Liver (tissue), 9 donors: ENCODE data around the gene CAMK2B. TPM values are rescaled to one million over a fixed set of nuclear protein-coding genes. Genes with fewer than 3 reads are reported as not detected.

Experiments
- DNase-seq: peaks from one replicate; pipeline ENCODE4 v3.0.0-alpha.2; 2017; ENCODE audit warnings: low spot score
- H3K27ac ChIP-seq, 2 donors: one replicate each; pipeline ENCODE4 v1.7.0; 2013; ENCODE audit warnings: inconsistent platforms in 2 of 2, low read length in 2 of 2, control low read depth in 1 of 2, low read depth in 1 of 2, mild to moderate bottlenecking in 1 of 2
- H3K27me3 ChIP-seq, 4 donors: one replicate each; pipeline versions ENCODE4 v1.6.1 to v1.7.0; 2013; ENCODE audit warnings: low read length in 3 of 4, inconsistent platforms in 1 of 4, mild to moderate bottlenecking in 1 of 4, moderate library complexity in 1 of 4; ENCODE audit not compliant: control insufficient read depth in 4 of 4, insufficient read depth in 4 of 4
- H3K36me3 ChIP-seq, 4 donors: one replicate each; pipeline versions ENCODE4 v1.6.1 to v1.7.0; 2013; ENCODE audit warnings: low read length in 3 of 4, mild to moderate bottlenecking in 3 of 4, low read depth in 1 of 4, moderate library complexity in 1 of 4; ENCODE audit not compliant: control insufficient read depth in 4 of 4, insufficient read depth in 3 of 4
- H3K4me1 ChIP-seq, 4 donors: one replicate each; pipeline versions ENCODE4 v1.6.1 to v1.7.0; 2013; ENCODE audit warnings: low read length in 3 of 4, mild to moderate bottlenecking in 3 of 4, moderate library complexity in 1 of 4; ENCODE audit not compliant: control insufficient read depth in 4 of 4, insufficient read depth in 4 of 4
- H3K4me3 ChIP-seq, 3 donors: one replicate each; pipeline versions ENCODE4 v1.6.1 to v1.7.0; 2013; ENCODE audit warnings: low read length in 3 of 3, control low read depth in 1 of 3, low read depth in 1 of 3, mild to moderate bottlenecking in 1 of 3
- H3K9ac ChIP-seq, 2 donors: one replicate each; pipeline ENCODE4 v1.7.0; 2013; ENCODE audit warnings: low read length in 2 of 2, mild to moderate bottlenecking in 2 of 2, moderate library complexity in 2 of 2, control low read depth in 1 of 2, low read depth in 1 of 2
- H3K9me3 ChIP-seq, 4 donors: one replicate each; pipeline versions ENCODE4 v1.6.1 to v1.7.0; 2013; ENCODE audit warnings: low read length in 3 of 4; ENCODE audit not compliant: control insufficient read depth in 4 of 4
- CTCF ChIP-seq: fragments of 150-350 bp; IDR thresholded peaks from 2 replicates; pipeline ENCODE4 v1.5.1; 2017; ENCODE audit warnings: improper control_type of control experiment, low read depth, low read length; ENCODE audit not compliant: missing input control
- FOXA1 ChIP-seq: IDR thresholded peaks from 2 replicates; pipeline ENCODE4 v1.6.1; 2016; ENCODE audit warnings: antibody characterized with exemption
- FOXA2 ChIP-seq: IDR thresholded peaks from 2 replicates; pipeline ENCODE4 v1.6.1; 2016; ENCODE audit warnings: antibody characterized with exemption
- GABPA ChIP-seq, 2 donors: IDR thresholded peaks in 1 of 2; conservative IDR thresholded peaks in 1 of 2; 2 replicates each; pipeline ENCODE4 v1.6.1; 2016; ENCODE audit warnings: antibody characterized with exemption in 2 of 2, mild to moderate bottlenecking in 1 of 2, moderate library complexity in 1 of 2
- HNF4A ChIP-seq, 2 donors: conservative IDR thresholded peaks; 2 replicates each; pipeline ENCODE4 v1.6.1; 2016; ENCODE audit warnings: antibody characterized with exemption in 2 of 2, mild to moderate bottlenecking in 2 of 2
- HNF4G ChIP-seq: IDR thresholded peaks from 2 replicates; pipeline ENCODE4 v1.6.1; 2016; ENCODE audit warnings: antibody characterized with exemption
- NR2F2 ChIP-seq: IDR thresholded peaks from 2 replicates; pipeline ENCODE4 v1.6.1; 2016; ENCODE audit warnings: antibody characterized with exemption
- RAD21 ChIP-seq, 2 donors: IDR thresholded peaks; 2 replicates each; pipeline ENCODE4 v1.6.1; 2016; ENCODE audit warnings: antibody characterized with exemption in 2 of 2, mild to moderate bottlenecking in 2 of 2
- RXRA ChIP-seq, 2 donors: IDR thresholded peaks; 2 replicates each; pipeline ENCODE4 v1.6.1; 2017 to 2018; ENCODE audit warnings: antibody characterized with exemption in 2 of 2, mild to moderate bottlenecking in 1 of 2
- SP1 ChIP-seq: IDR thresholded peaks from 2 replicates; pipeline ENCODE4 v1.6.1; 2018; ENCODE audit warnings: antibody characterized with exemption, mild to moderate bottlenecking
- ZBTB33 ChIP-seq: IDR thresholded peaks from 2 replicates; pipeline ENCODE4 v1.6.1; 2016; ENCODE audit warnings: antibody characterized with exemption
- WGBS: extraction: QIAGEN DNeasy Blood & Tissue Kit; methylation state at CpG from one replicate; pipeline ENCODE4 v1.1.7; 2013; 5-methylcytosine and 5-hydroxymethylcytosine counted together
- polyA plus RNA-seq, 2 donors: library from polyadenylated mRNA; stranded (reverse) in 1 of 2; unstranded in 1 of 2; fragments of 200-250 nt in 1 of 2; fragments of >200 nt in 1 of 2; fragmentation: Nextera tagmentation in 1 of 2; extraction: Ambion mirVana in 1 of 2; gene quantifications; one replicate each; pipeline versions ENCODE4 v1.2.1 to v1.2.3, GENCODE V29; 2013 to 2015
- total RNA-seq, 2 donors: library from RNA; depleted of rRNA; stranded (reverse); fragments of >200 nt; gene quantifications; one replicate each; pipeline ENCODE4 v1.2.3, GENCODE V29; 2014
- TF ChIP-seq, protein P1 (sequence below): IDR thresholded peaks from 2 replicates; pipeline ENCODE4 v1.6.1; 2016; ENCODE audit warnings: antibody characterized with exemption, mild to moderate bottlenecking
- TF ChIP-seq, protein P2 (sequence below): IDR thresholded peaks from 2 replicates; pipeline ENCODE4 v1.6.1; 2016; ENCODE audit warnings: antibody characterized with exemption
- donor health status: healthy.
- donor health status: healthy.
- donor health status: healthy.
- donor health status: healthy.
- donor health status: healthy.

Gene CAMK2B
- total and polyA plus RNA-seq, 4 donors: 2.1 to 3.3 (median 2.2) TPM; not detected in 1

DNA sequence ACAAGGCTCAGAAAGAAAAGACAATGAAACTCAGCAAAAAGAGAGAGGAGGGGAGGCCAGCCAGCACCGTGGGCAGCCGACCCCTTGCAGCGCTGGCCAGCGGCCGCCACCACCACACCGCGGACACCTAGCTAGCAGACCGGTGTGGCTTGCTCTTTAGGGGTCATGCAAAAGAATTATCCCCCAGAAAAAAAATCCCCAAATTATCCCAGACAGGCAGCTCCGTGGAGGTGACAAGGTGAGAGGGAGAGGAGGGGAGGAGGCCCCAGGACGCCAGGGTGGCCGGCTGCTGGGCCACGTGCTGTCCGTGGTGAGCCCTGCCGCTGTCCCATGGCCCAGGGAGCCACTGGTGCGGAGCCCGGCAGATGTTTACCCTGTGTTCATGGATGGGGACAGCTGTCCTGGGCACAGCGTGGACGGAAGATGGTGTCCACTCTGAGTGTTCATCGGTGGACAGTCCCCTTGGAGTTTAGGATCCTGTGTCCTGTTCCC lies 108.1 kb downstream of the CAMK2B start:
- no peaks in the 10 kb centered on the region for H3K27me3 ChIP-seq
- WGBS: 90% methylated on average over 19 of the region's 19 CpGs
- TF ChIP-seq RXRA (IDR thresholded peaks at IDR 0.05) (no peak), GABPA (IDR thresholded peaks at IDR 0.05 in 1 of 2, conservative IDR thresholded peaks at IDR 0.05 in 1 of 2) (no peak), CTCF (no peak), NR2F2 (no peak), HNF4A (conservative IDR thresholded peaks at IDR 0.05) (no peak), FOXA2 (no peak)
- TF ChIP-seq, protein P1, sequence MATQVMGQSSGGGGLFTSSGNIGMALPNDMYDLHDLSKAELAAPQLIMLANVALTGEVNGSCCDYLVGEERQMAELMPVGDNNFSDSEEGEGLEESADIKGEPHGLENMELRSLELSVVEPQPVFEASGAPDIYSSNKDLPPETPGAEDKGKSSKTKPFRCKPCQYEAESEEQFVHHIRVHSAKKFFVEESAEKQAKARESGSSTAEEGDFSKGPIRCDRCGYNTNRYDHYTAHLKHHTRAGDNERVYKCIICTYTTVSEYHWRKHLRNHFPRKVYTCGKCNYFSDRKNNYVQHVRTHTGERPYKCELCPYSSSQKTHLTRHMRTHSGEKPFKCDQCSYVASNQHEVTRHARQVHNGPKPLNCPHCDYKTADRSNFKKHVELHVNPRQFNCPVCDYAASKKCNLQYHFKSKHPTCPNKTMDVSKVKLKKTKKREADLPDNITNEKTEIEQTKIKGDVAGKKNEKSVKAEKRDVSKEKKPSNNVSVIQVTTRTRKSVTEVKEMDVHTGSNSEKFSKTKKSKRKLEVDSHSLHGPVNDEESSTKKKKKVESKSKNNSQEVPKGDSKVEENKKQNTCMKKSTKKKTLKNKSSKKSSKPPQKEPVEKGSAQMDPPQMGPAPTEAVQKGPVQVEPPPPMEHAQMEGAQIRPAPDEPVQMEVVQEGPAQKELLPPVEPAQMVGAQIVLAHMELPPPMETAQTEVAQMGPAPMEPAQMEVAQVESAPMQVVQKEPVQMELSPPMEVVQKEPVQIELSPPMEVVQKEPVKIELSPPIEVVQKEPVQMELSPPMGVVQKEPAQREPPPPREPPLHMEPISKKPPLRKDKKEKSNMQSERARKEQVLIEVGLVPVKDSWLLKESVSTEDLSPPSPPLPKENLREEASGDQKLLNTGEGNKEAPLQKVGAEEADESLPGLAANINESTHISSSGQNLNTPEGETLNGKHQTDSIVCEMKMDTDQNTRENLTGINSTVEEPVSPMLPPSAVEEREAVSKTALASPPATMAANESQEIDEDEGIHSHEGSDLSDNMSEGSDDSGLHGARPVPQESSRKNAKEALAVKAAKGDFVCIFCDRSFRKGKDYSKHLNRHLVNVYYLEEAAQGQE: no peak
- H3K4me3 ChIP-seq: no peak overlapping the region
- H3K4me1 ChIP-seq: no peaks in the 10 kb centered on the region
- DNase-seq: no peak
- peaks cover 0 to 10% (median 0%) of the 10 kb centered on the region in 4 donors for H3K36me3 ChIP-seq
- no peak overlapping the region for H3K27ac ChIP-seq
- H3K9me3 ChIP-seq: no peaks in the 10 kb centered on the region
- no peak overlapping the region for H3K9ac ChIP-seq

DNA sequence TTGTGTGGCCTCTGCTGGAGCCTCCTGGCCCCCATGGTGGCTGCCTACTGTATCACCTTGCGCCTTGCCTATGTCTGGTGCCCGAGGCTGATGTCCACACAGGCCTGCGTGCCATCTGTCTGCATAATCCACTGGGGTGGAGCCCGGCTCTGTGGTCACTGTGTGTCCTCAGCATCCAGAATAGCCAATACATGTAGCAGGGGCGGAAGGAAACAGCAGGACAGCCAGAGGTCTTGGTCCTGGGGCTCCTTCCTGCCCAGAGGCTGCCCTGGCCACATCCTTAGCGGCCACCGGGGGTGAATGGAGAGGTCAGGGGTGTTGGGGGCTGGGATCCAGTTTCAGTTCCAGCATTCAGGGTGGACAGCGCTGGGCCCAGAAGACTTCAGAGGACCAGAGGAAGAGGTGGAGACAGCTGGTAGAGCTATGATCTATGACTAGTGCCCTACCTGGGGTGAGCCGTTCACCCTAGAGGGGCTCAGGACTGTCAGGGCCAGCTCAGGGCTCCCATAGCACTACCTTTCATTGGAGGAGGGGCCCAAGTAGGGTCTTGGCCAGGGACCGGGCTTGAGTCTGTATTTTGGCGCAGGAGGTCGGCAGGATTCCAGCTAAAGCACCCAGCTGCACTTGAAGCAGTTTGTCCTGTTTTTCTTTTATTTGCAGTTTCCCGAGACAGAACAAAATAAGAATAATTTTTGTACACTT lies 108.7 kb downstream of the CAMK2B start:
- TF ChIP-seq, protein P1: no peak
- TF ChIP-seq RAD21 (IDR thresholded peaks at IDR 0.05) (peak in 1 of 2 donors; percentile 8), FOXA2 (no peak), SP1 (no peak), CTCF (no peak), FOXA1 (no peak), ZBTB33 (no peak), HNF4A (conservative IDR thresholded peaks at IDR 0.05) (no peak), NR2F2 (peak; percentile 90), HNF4G (no peak)
- TF ChIP-seq, protein P2, sequence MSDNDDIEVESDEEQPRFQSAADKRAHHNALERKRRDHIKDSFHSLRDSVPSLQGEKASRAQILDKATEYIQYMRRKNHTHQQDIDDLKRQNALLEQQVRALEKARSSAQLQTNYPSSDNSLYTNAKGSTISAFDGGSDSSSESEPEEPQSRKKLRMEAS: no peak
- Histone ChIP-seq H3K9me3 (no peaks in the 10 kb centered on the region), H3K36me3 (peaks cover 3 to 15% (median 5%) of the 10 kb centered on the region in 4 donors), H3K4me1 (no peaks in the 10 kb centered on the region), H3K9ac (no peak overlapping the region), H3K27ac (no peak overlapping the region), H3K27me3 (no peaks in the 10 kb centered on the region), H3K4me3 (no peak overlapping the region)
- WGBS: 81% methylated on average over 13 of the region's 13 CpGs
- no peak for DNase-seq
